GM21367 (cell line): ENCODE data around the gene ZSCAN22.

Experiments
- ATAC-seq: cut with Tn5 transposase; IDR thresholded peaks from one replicate; pipeline ENCODE4 v1.9.1; 2021; ENCODE audit not compliant: unreplicated experiment

ZSCAN22 gene

GRCh38 chr19:58350871-58351557 lies 24.2 kb downstream of the ZSCAN22 start:
- no peak for ATAC-seq

GRCh38 chr19:58351558-58351878 lies 24.7 kb downstream of the ZSCAN22 start:
- no peak for ATAC-seq

GRCh38 chr19:58351990-58352755 lies 25.4 kb downstream of the ZSCAN22 start:
- ATAC-seq, result no peak

GRCh38 chr19:58352760-58353671 lies 26.2 kb downstream of the ZSCAN22 start, which contains the start of gene A1BG:
TSS of gene A1BG (minus strand) at chr19:58353492. CDS start at chr19:58353437, 55 bp downstream.
- ATAC-seq, result no peak

- ATAC-seq, result no peak
Measured at GRCh38 chr19:58353717-58354477, 27.1 kb downstream of the ZSCAN22 start.

GRCh38 chr19:58354478-58355030 lies 27.8 kb downstream of the ZSCAN22 start:
- ATAC-seq, result no peak

GRCh38 chr19:58355215-58355796 lies 28.5 kb downstream of the ZSCAN22 start:
- no peak for ATAC-seq

GRCh38 chr19:58355908-58356765 lies 29.3 kb downstream of the ZSCAN22 start:
- ATAC-seq, result no peak

GRCh38 chr19:58356766-58357480 lies 30.1 kb downstream of the ZSCAN22 start:
- ATAC-seq, result no peak

GRCh38 chr19:58357481-58358145 lies 30.8 kb downstream of the ZSCAN22 start:
- ATAC-seq, result no peak

- no peak for ATAC-seq
Measured at GRCh38 chr19:58361900-58362271, 35.1 kb downstream of the ZSCAN22 start.

GRCh38 chr19:58362272-58362994 lies 35.6 kb downstream of the ZSCAN22 start, which contains the start of gene ZNF497:
TSS of gene ZNF497 (minus strand) at chr19:58362751. CDS start at chr19:58357635, 5,116 bp downstream.
- ATAC-seq, result peak; percentile 79

GRCh38 chr19:58364146-58364545 lies 37.4 kb downstream of the ZSCAN22 start:
- ATAC-seq, result no peak

GRCh38 chr19:58366585-58367430 lies 40.0 kb downstream of the ZSCAN22 start:
- no peak for ATAC-seq

GRCh38 chr19:58367698-58368454 lies 41.1 kb downstream of the ZSCAN22 start:
- ATAC-seq, result no peak
